Activated B cell treated with CpG ODN at 0.5 μM for 24 hours (primary cell): ENCODE data around the gene GADL1. TPM values are rescaled to one million over a fixed set of nuclear protein-coding genes. Genes with fewer than 3 reads are reported as not detected.

Experiments
- ATAC-seq: fragments of 200-7000 bp; cut with Tn5 transposase; one replicate; pipeline ENCODE4 v1.10.0; 2021; ENCODE audit warnings: low read depth, mild to moderate bottlenecking, moderate library complexity
- CTCF ChIA-PET: fragments of 350-600 bp; sonication (Branson Sonifier 250); formaldehyde crosslinking; loops from one replicate; lab custom pipeline; 2021; ENCODE audit warnings: antibody characterized with exemption; lab: Charles Lee
- POLR2A ChIA-PET: fragments of 350-600 bp; sonication (Branson Sonifier 250); formaldehyde crosslinking; loops from one replicate; lab custom pipeline; 2021; ENCODE audit warnings: antibody characterized with exemption; lab: Charles Lee
- DNase-seq: peaks from one replicate; pipeline ENCODE4 v3.0.0; 2022
- H3K27ac Mint-ChIP-seq: one replicate; pipeline ENCODE4 v1.8.0; 2020; ENCODE audit warnings: mixed read lengths
- H3K27me3 Mint-ChIP-seq: one replicate; pipeline ENCODE4 v1.8.0; 2021; ENCODE audit warnings: mixed read lengths
- H3K36me3 Mint-ChIP-seq: one replicate; pipeline ENCODE4 v1.8.0; 2021; ENCODE audit warnings: low read depth, mixed read lengths
- H3K4me1 Mint-ChIP-seq: one replicate; pipeline ENCODE4 v1.8.0; 2021; ENCODE audit warnings: mixed read lengths
- H3K4me3 Mint-ChIP-seq: one replicate; pipeline ENCODE4 v1.8.0; 2020; ENCODE audit warnings: mild to moderate bottlenecking, mixed read lengths
- H3K9me3 Mint-ChIP-seq: one replicate; pipeline ENCODE4 v1.8.0; 2020; ENCODE audit warnings: mixed read lengths
- intact Hi-C: fragments of 100-400 bp; cut with micrococcal nuclease; formaldehyde crosslinking; loops from one replicate; pipeline ENCODE4 v1.15.1; 2024
- total RNA-seq: library from RNA; stranded (reverse); gene quantifications from 2 replicates; pipeline ENCODE4 v1.2.3, GENCODE V29; 2022
- TF ChIP-seq, protein P1 (sequence below): fragments of 200-600 bp; IDR thresholded peaks from one replicate; pipeline ENCODE4 v1.8.0; 2022; ENCODE audit warnings: antibody characterized with exemption, mild to moderate bottlenecking

The GADL1 gene
- total RNA-seq, 1 donor from 2014 or later, result not detected

DNA sequence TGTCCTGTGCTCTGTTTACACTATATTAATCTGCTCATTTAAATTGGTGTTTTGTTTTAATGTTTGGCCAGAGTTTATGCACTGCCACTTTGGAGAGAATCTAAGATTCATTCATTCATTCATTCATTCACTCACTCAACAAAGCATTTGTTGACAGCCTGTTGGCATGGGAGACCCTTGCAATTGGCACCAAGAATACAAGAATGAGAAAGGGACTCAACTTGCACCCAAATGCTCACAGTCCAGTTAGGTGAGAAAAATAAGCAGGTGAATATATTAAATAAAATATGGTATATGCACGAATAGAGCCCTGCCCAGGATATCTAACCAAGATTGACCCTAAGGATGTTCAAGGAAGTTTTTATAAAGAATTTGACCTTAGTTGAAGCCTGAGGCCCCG is 207.7 kb downstream of the GADL1 start:
- Mint-ChIP-seq H3K36me3 (peaks cover 92% of the 10 kb centered on the region), H3K4me1 (peaks cover 70% of the 10 kb centered on the region), H3K4me3 (no peak overlapping the region), H3K27me3 (no peaks in the 10 kb centered on the region), H3K27ac (peak overlapping the region; percentile 31), H3K9me3 (no peaks in the 10 kb centered on the region)
- CTCF ChIA-PET, result no interaction called here
- ATAC-seq (no peak), DNase-seq (no peak)
- intact Hi-C loops, result no loop called here
- POLR2A ChIA-PET, result no interaction called here
- TF ChIP-seq, protein P1, sequence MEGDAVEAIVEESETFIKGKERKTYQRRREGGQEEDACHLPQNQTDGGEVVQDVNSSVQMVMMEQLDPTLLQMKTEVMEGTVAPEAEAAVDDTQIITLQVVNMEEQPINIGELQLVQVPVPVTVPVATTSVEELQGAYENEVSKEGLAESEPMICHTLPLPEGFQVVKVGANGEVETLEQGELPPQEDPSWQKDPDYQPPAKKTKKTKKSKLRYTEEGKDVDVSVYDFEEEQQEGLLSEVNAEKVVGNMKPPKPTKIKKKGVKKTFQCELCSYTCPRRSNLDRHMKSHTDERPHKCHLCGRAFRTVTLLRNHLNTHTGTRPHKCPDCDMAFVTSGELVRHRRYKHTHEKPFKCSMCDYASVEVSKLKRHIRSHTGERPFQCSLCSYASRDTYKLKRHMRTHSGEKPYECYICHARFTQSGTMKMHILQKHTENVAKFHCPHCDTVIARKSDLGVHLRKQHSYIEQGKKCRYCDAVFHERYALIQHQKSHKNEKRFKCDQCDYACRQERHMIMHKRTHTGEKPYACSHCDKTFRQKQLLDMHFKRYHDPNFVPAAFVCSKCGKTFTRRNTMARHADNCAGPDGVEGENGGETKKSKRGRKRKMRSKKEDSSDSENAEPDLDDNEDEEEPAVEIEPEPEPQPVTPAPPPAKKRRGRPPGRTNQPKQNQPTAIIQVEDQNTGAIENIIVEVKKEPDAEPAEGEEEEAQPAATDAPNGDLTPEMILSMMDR, result no peak

DNA sequence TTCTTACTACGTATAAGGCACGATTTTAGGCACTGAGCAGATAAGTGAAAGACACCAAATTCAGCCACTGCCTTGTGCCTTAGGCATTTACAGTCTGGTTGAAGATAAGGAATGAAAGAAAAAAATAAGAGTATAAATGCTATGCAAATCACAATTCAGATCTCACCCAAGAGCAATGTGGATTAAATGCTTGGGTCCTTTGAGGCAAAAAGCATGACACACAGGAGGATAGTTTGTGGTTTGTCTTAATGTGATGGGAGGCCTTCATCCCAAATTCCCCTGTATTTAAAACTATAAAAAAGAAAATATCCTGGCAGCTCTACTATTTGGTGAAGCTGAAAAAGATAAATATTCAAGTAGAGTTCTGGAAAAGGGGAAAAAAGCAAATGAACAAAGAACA is 208.3 kb downstream of the GADL1 start:
- TF ChIP-seq, protein P1, result no peak
- peaks cover 93% of the 10 kb centered on the region for H3K36me3 Mint-ChIP-seq
- peaks cover 75% of the 10 kb centered on the region for H3K4me1 Mint-ChIP-seq
- no peak overlapping the region for H3K4me3 Mint-ChIP-seq
- H3K27ac Mint-ChIP-seq, result peak overlapping the region; percentile 65
- CTCF ChIA-PET, result interaction anchor here (1.9 kb wide), 1 partner anchor 366 kb away, joined by 6 read pairs; no protein-coding TSS in a partner anchor
- ATAC-seq (no peak), DNase-seq (no peak)
- no peaks in the 10 kb centered on the region for H3K9me3 Mint-ChIP-seq
- H3K27me3 Mint-ChIP-seq, result no peaks in the 10 kb centered on the region
- POLR2A ChIA-PET, result no interaction called here
- intact Hi-C loops, result no loop called here

DNA sequence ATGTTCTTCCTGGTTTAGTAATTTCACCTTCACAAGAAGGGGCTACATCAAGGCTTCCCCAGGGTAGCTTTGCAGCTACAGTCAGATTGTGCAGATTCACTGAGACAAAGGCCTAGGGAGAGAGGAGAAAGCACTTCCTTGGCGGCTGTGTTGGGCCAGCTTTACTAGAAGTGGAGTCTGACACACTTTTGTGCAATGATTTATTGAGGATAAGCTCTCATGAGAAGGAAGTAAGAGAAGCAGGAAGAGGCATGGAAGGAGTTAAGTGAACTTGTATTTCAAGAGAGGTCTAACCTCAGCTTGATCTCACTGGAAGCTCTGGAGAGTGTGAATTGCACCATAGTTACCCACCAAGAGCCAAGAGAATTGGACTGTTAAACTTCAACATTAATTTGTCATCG is 209.2 kb downstream of the GADL1 start:
- Mint-ChIP-seq H3K9me3 (no peaks in the 10 kb centered on the region), H3K4me1 (peaks cover 74% of the 10 kb centered on the region), H3K36me3 (peaks cover 93% of the 10 kb centered on the region), H3K27me3 (no peaks in the 10 kb centered on the region), H3K4me3 (no peak overlapping the region), H3K27ac (peak overlapping the region; percentile 65)
- intact Hi-C loops, result no loop called here
- TF ChIP-seq, protein P1, result no peak
- CTCF ChIA-PET, result interaction anchor here (1.1 to 1.9 kb wide), 2 partner anchors 81 to 365 kb away, joined by 4 to 6 read pairs; no protein-coding TSS in a partner anchor
- POLR2A ChIA-PET, result no interaction called here
- DNase-seq (no peak), ATAC-seq (no peak)

DNA sequence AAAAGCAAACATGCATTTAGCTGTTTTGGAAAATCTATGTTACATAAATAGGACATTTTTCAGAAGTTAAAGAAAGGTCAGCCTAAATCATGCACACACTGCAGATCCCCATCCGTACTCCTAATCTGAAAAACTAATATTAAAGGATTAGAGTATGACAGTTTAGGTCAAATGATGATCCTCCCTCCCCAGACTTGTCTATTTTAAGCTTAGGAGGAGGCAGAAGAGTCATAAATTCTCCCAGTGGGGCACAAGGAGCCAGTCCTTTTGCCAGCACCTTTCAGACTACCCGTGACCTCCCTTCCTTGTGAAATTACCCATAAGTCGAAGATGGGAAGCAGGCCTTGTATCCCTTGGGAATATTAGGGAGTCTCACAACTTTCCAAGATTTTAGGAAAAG is 210.1 kb downstream of the GADL1 start:
- Mint-ChIP-seq H3K27me3 (no peaks in the 10 kb centered on the region), H3K9me3 (no peaks in the 10 kb centered on the region), H3K4me3 (no peak overlapping the region), H3K36me3 (peaks cover 93% of the 10 kb centered on the region), H3K27ac (peak overlapping the region; percentile 82), H3K4me1 (peaks cover 72% of the 10 kb centered on the region)
- intact Hi-C loops, result no loop called here
- TF ChIP-seq, protein P1, result no peak
- ATAC-seq, result no peak
- CTCF ChIA-PET, result interaction anchor here (1.1 kb wide), 1 partner anchor 80 kb away, joined by 4 read pairs; no protein-coding TSS in a partner anchor
- POLR2A ChIA-PET, result no interaction called here
- no peak for DNase-seq

DNA sequence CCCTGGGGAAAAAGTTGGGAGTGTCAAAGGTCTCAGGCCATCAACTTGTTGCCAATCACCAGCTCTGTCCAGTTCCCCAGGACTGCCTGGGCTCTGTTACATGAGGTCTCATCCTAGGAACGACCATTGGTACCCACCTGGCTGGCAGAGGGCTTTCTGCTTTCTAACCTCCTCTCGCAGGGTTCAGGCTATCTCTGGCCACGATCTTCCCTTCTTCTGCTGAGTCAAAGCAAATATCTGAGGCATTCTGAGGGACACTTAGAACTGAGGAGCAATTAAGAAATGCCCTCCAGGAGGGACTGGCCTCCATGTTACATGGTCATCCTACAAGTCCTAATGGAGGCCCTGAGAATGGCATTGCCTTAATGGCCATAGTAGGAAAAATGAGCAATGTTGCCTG is 210.7 kb downstream of the GADL1 start:
- DNase-seq, result no peak
- CTCF ChIA-PET, result interaction anchor here (1.4 kb wide), 1 partner anchor 55 kb away, joined by 3 read pairs; no protein-coding TSS in a partner anchor
- TF ChIP-seq, protein P1, result no peak
- Mint-ChIP-seq H3K27me3 (no peaks in the 10 kb centered on the region), H3K27ac (peak overlapping the region; percentile 82), H3K4me3 (no peak overlapping the region), H3K9me3 (no peaks in the 10 kb centered on the region), H3K4me1 (peaks cover 71% of the 10 kb centered on the region), H3K36me3 (peaks cover 93% of the 10 kb centered on the region)
- no peak for ATAC-seq
- intact Hi-C loops, result loop anchor here (2.0 kb wide), 1 partner anchor 19 kb away; no protein-coding TSS in a partner anchor
- POLR2A ChIA-PET, result no interaction called here
